ENCODE data around the gene NR2C2. TPM values are rescaled to one million over a fixed set of nuclear protein-coding genes. Genes with fewer than 3 reads are reported as not detected.

Gene NR2C2
- total and polyA plus RNA-seq, 2 donors from 2014 or later: 3.5 to 43.6 TPM

- no peaks in the 10 kb centered on the region for H3K27me3 ChIP-seq (ENCODE audit: control insufficient read depth, insufficient read depth, low read length)
- no peak for TF ChIP-seq CTCF (IDR thresholded peaks at IDR 0.05; ENCODE audit: borderline replicate concordance, extremely low read depth, insufficient read depth)
- FAIRE-seq (no peak), DNase-seq (no peak)
- H3K27ac ChIP-seq (ENCODE audit: low read depth in 2 of 2, low read length in 2 of 2): no peak overlapping the region
- no peak overlapping the region for H3K4me3 ChIP-seq (ENCODE audit: low read length in 3 of 3)
- intact Hi-C loops (cut with DNase I): no loop called here
- H3K4me1 ChIP-seq (ENCODE audit: control insufficient read depth in 2 of 3, insufficient read depth in 2 of 3, low read depth in 1 of 3, low read length in 3 of 3): no peaks in the 10 kb centered on the region
- no peaks in the 10 kb centered on the region for H3K9me3 ChIP-seq (ENCODE audit: control insufficient read depth in 2 of 3, insufficient read depth in 1 of 3, low read length in 3 of 3)
- H3K36me3 ChIP-seq (ENCODE audit: control insufficient read depth in 2 of 3, insufficient read depth in 3 of 3, low read length in 3 of 3): peaks cover 7 to 42% (median 40%) of the 10 kb centered on the region in 3 donors
- no peak overlapping the region for H3K9ac ChIP-seq (ENCODE audit: low read length in 3 of 3)
Measured at GRCh38 chr3:15023249-15023648, 75.9 kb downstream of the NR2C2 start.

- H3K9ac ChIP-seq (ENCODE audit: low read length in 3 of 3): no peak overlapping the region
- FAIRE-seq: no peak
- intact Hi-C loops (cut with DNase I): no loop called here
- H3K9me3 ChIP-seq (ENCODE audit: control insufficient read depth in 2 of 3, insufficient read depth in 1 of 3, low read length in 3 of 3): no peaks in the 10 kb centered on the region
- H3K4me1 ChIP-seq (ENCODE audit: control insufficient read depth in 2 of 3, insufficient read depth in 2 of 3, low read depth in 1 of 3, low read length in 3 of 3): no peaks in the 10 kb centered on the region
- no peak overlapping the region for H3K27ac ChIP-seq (ENCODE audit: low read depth in 2 of 2, low read length in 2 of 2)
- peaks cover 7 to 42% (median 42%) of the 10 kb centered on the region in 3 donors for H3K36me3 ChIP-seq (ENCODE audit: control insufficient read depth in 2 of 3, insufficient read depth in 3 of 3, low read length in 3 of 3)
- TF ChIP-seq CTCF (IDR thresholded peaks at IDR 0.05; ENCODE audit: borderline replicate concordance, extremely low read depth, insufficient read depth): no peak
- no peak for DNase-seq
- H3K27me3 ChIP-seq (ENCODE audit: control insufficient read depth, insufficient read depth, low read length): no peaks in the 10 kb centered on the region
- H3K4me3 ChIP-seq (ENCODE audit: low read length in 3 of 3): no peak overlapping the region
Measured at GRCh38 chr3:15023719-15024118, 76.3 kb downstream of the NR2C2 start.

- no peak for TF ChIP-seq CTCF (IDR thresholded peaks at IDR 0.05; ENCODE audit: borderline replicate concordance, extremely low read depth, insufficient read depth)
- no peaks in the 10 kb centered on the region for H3K9me3 ChIP-seq (ENCODE audit: control insufficient read depth in 2 of 3, insufficient read depth in 1 of 3, low read length in 3 of 3)
- DNase-seq: no peak
- no peak for FAIRE-seq
- no peak overlapping the region for H3K4me3 ChIP-seq (ENCODE audit: low read length in 3 of 3)
- no peak overlapping the region for H3K27ac ChIP-seq (ENCODE audit: low read depth in 2 of 2, low read length in 2 of 2)
- peaks cover 13 to 33% (median 30%) of the 10 kb centered on the region in 3 donors for H3K36me3 ChIP-seq (ENCODE audit: control insufficient read depth in 2 of 3, insufficient read depth in 3 of 3, low read length in 3 of 3)
- H3K27me3 ChIP-seq (ENCODE audit: control insufficient read depth, insufficient read depth, low read length): no peaks in the 10 kb centered on the region
- no peaks in the 10 kb centered on the region for H3K4me1 ChIP-seq (ENCODE audit: control insufficient read depth in 2 of 3, insufficient read depth in 2 of 3, low read depth in 1 of 3, low read length in 3 of 3)
- H3K9ac ChIP-seq (ENCODE audit: low read length in 3 of 3): no peak overlapping the region
- intact Hi-C loops (cut with DNase I): no loop called here
Measured at GRCh38 chr3:15029625-15030024, 82.2 kb downstream of the NR2C2 start.

- FAIRE-seq (no peak), DNase-seq (no peak)
- no peaks in the 10 kb centered on the region for H3K27me3 ChIP-seq (ENCODE audit: control insufficient read depth, insufficient read depth, low read length)
- H3K27ac ChIP-seq (ENCODE audit: low read depth in 2 of 2, low read length in 2 of 2): no peak overlapping the region
- H3K4me3 ChIP-seq (ENCODE audit: low read length in 3 of 3): no peak overlapping the region
- H3K36me3 ChIP-seq (ENCODE audit: control insufficient read depth in 2 of 3, insufficient read depth in 3 of 3, low read length in 3 of 3): peaks cover 11 to 36% (median 31%) of the 10 kb centered on the region in 3 donors
- no peak overlapping the region for H3K9ac ChIP-seq (ENCODE audit: low read length in 3 of 3)
- intact Hi-C loops (cut with DNase I): no loop called here
- H3K9me3 ChIP-seq (ENCODE audit: control insufficient read depth in 2 of 3, insufficient read depth in 1 of 3, low read length in 3 of 3): no peaks in the 10 kb centered on the region
- no peak for TF ChIP-seq CTCF (IDR thresholded peaks at IDR 0.05; ENCODE audit: borderline replicate concordance, extremely low read depth, insufficient read depth)
- H3K4me1 ChIP-seq (ENCODE audit: control insufficient read depth in 2 of 3, insufficient read depth in 2 of 3, low read depth in 1 of 3, low read length in 3 of 3): no peaks in the 10 kb centered on the region
Measured at GRCh38 chr3:15032650-15033049, 85.3 kb downstream of the NR2C2 start.

Data from kidney (tissue), 14 donors.